ENCODE data around the gene C9orf43.

C9orf43 gene

DNA sequence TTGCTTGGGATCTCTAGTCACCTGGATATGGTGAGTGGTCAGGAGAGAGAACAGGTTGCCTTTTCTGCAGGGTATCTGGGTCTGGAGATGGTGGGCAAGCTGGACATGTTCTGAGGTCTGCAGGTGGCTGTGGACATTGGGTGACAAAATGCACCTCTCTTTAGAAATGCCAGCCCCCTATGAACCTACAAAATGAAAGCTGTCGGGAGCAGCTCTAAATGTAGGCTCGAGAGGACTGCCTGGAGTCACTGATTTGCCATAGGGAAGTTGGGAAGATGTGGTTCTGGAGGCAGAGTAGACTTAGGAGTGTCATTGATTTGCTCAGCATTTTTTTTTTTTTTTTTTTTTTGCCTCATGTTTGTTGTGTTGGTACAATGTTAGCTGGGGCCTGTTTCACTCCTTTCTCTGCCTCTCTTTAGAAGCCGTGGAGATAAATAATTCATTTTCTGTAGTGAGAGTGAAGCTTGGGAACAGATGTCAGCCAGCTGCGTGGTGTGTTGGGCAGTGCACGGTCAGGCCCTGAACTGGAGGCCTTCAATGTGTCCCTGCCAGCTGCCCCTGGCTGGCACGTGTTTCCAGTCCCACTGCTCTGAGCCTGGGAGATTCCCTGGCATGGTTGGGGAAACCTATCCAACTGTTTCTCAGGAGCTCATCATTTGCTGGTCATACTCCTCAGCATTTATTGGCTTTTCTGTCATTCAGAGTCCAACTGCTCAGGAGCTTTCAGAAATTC is 58.3 kb downstream of the C9orf43 start:
- DNase-seq: no peak

DNA sequence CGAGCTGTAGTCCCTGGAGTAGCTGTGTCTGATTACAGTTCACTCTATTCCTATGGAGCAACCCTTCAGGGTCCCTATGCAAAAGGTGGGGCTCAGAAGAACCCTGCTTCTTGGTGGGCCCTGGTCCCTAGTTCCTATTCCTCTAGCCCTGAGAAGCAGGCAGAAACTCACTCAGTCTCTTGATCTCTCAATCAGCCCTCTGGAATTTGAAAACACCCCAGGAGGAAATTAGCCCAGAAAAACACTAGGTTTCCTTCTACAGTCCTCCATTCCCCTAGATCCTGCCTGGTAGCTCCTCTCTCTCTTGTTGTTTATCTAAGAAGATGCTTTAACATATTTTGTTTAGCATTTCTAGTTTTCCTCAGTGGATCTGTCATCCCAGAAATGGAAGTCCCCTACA is 60.6 kb downstream of the C9orf43 start:
- DNase-seq: no peak

DNA sequence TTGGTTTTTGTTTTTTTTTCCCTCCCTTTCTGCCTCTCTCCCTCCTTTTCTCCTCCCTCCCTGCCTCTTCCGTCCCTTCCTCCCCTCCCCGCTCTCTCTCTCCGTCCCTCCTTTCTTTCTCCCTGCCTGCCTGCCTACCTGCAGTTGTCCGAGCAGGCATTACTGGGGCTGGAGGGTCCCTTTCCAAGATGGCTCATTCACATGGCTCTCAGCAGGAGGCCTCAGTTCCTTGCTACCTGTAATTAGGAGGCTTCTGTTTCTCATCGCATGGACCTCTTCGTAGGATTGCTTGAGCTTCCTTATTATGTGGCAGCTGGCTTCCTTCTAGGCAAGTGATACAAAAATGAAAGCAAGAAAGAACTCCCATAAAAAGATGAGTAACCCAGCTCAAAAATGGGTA is 61.0 kb downstream of the C9orf43 start:
- no peak for DNase-seq

DNA sequence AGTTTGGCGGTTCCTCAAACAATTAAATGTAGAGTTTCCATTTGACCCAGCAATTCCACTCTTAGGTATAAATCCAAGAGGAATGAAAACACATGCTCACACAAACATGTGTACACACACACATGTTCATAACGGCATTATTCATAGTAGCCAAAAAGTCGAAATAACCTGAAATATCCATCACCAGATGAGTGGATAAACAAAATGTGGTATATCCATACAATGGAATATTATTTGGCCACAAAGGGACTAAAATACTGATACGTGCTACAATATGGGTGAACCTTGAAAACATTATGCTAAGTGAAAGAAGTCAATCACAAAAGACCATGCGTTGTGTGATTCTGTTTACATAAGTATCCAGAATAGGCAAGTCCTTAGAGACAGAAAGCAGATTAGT is 61.7 kb downstream of the C9orf43 start:
- no peak for DNase-seq

DNA sequence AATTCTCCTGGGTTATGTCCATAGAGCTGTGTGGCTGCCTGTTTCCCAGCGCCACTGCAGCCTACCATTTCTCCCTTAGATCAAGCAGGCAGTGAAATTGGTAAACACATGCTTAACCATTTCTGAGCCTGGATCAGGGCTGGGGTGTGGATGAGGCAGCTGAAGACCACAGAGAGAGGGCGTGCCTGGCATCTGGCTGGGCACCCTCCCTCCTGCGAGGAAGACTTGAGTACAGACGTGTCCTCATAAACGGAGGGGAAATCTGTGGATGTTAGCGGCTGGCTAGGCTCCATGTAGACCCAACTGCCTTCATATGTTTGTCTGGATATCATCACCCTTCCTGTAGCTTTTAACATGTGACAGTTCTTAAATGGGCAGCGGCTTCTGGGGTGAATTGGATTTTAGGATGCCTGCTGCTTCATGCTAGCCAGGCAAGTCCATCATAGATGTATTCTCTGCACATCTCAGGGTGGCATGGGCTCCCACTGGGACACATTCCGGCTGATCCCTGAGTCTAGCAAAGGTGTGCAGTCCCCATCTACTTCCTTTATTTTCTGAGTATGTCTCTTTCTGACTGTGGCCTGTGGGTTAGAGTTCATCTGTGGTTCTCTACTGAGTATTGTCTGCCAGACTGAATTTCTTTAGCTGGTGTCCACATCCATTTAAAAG is 63.9 kb downstream of the C9orf43 start:
- DNase-seq: no peak

DNA sequence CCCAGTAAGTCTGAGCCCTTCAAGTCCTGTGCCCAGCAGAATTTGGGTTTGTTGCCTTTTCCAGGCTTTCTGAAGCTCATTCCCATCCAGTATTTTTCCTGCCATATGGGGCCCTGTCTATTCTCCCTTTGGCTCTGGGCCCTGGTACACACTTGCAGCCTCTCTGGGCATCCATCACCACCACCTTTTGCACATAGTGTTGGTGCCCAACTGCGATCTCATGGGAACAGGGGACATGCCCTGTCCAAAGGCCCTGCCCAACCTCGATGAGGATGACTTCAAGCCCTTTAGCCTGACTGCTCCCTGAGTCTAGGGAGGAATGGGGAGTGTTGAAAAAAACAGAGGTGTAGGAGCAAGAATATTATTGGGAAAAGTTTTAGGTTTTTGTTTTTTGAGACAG is 64.5 kb downstream of the C9orf43 start:
- no peak for DNase-seq

DNA sequence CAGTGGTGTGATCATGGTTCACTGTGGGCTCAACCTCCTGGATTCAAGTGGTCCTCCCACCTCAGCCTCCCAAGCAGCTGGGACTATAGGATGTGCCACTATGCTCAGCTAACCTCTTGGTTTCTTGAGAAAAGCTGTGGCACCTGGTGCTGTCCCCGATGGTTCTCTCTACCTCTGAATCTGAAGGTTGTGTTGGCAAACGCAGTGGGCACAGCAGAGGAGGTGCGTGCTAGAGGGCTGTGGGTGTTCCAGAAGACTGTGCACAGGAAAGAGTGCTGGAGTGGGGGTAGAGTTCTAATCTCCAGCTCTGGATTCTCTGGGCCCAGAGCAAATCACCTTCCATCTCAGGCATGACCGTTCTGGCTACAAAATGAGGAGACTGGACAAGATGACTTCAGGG is 65.4 kb downstream of the C9orf43 start:
- DNase-seq: no peak

DNA sequence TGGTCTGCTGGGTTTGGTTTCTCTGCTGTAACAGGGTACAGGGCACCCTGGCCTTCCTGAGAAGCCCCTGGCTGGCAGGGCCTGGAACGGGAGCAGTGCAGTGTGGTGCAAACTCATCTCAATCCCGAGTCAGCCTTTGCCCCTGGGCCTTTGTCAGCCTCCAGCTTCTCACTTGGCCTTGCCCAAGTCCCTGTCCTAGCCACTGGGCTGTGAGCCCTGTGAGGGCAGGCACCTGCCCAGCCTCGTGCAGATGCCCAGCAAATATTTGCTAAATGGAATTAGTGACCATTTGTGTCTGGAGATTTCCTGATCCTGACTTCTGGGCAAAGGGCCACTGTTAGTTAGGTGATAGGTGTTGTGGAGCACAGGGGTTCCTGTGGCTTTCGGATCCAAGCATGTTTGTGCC is 66.0 kb downstream of the C9orf43 start:
- no peak for DNase-seq

DNA sequence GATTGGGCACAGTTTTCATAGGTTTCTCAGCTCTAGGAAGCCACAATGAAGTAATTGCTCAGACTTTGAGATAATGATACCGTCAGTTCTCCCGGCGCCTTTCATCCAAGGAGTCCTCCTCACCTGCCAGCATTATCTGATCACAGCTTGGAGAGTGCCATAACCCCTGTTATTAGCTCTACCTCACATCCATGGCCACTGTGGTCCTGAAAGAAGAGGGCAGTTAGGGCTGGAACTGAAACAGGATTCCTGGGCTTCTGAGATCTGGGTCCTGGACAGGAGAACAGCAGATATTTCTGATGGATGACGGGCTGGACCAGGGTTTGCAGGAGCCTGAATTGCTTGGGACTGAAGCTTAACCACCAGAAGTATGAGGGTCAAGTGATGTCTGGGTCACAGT is 66.5 kb downstream of the C9orf43 start:
- DNase-seq: no peak

DNA sequence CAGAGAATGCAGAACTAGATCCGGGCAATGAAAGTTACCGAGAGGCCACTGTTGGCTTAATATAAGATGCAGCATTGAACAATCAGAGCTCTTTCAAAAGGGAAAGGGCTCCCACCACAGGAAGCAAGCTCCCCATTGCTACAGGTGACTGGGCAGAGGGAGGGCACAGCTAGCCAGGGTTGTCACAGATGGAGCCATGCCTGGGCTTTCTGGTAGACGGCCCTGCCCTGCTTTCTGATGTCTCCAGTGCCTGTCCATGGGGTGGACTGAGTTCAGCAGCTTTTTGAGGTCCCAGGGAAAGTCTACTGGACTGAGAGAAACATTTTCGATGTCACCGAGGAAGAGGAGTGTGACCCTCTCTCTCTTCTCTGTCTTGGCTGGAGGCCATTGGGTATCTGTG is 67.1 kb downstream of the C9orf43 start:
- no peak for DNase-seq

DNA sequence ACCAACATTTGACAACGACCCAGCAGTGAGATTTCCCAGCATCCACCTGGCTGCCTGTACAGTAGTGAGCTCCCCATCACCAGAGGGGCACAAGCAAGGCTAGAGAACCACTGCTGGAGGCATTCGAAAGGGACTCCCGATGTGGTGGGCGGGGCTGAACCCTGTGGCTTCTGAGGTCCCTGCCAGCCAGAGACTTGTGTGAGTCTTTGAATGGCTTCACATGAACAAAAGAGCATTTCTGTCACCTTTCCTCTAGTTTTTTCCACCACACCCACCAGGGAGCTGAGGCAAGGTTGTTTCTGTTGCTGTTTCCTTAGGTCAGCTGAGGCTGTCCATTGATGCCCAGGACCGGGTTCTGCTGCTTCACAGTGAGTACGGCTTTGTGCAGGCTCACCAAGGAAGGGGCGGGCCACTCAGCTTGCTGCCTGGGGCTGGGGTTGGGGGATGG is 68.7 kb downstream of the C9orf43 start:
- peak in 1 of 2 experiments; percentile 6 for DNase-seq

Measured in stimulated activated CD4-positive, alpha-beta T cell treated with anti-CD3 and anti-CD28 coated beads, Interleukin-4, amount 100 ng/mL, for 4 hours (primary cell).